Measurements from ENCODE around the gene SDK2.

- TF ChIP-seq CTCF (IDR thresholded peaks at IDR 0.05 in 2 of 3, conservative IDR thresholded peaks at IDR 0.05 in 1 of 3; ENCODE audit: insufficient read depth in 2 of 3, low read depth in 1 of 3, low read length in 3 of 3) (no peak), ZNF655 (CRISPR knock-in tag; IDR thresholded peaks at IDR 0.05) (no peak), BRCA1 (IDR thresholded peaks at IDR 0.05) (no peak), BRCA1 (CRISPR knock-in tag; IDR thresholded peaks at IDR 0.05) (no peak), MXI1 (IDR thresholded peaks at IDR 0.05; ENCODE audit: low read depth, low read length) (no peak)
These were observed 146.1 kb downstream of the SDK2 start for GRCh38 chr17:73498176-73498575.

Measured in K562 (cell line).